GM12878 (cell line): ENCODE measurements around the gene ZNF554. TPM values are rescaled to one million over a fixed set of nuclear protein-coding genes. Genes with fewer than 3 reads are reported as not detected.

Experiments used
- ATAC-seq: fragments of 200-7000 bp; cut with Tn5 transposase; 3 replicates; pipeline ENCODE4 v1.9.1; 2020; ENCODE audit warnings: mild to moderate bottlenecking, moderate library complexity
- BruUV-seq: library from RNA; stranded (reverse); fragments of 400-500 nt; replicated peaks from 2 replicates; lab custom pipeline; 2021; lab: Mats Ljungman, UMichigan
- CTCF ChIA-PET: fragments of 300-600 bp; sonication (Branson Sonifier 250); formaldehyde crosslinking; extraction: SDS; loops from one replicate; lab custom pipeline; 2021; ENCODE audit warnings: inconsistent platforms; lab: Yijun Ruan, JAX
- POLR2A ChIA-PET: fragments of 350-600 bp; formaldehyde crosslinking; extraction: SDS; loops from one replicate; lab custom pipeline; 2021; ENCODE audit warnings: inconsistent platforms; lab: Charles Lee
- RAD21 ChIA-PET: fragments of 300-600 bp; sonication (Branson Sonifier 250); formaldehyde crosslinking; loops from one replicate; lab custom pipeline; 2023; ENCODE audit warnings: antibody characterized with exemption; ENCODE audit not compliant: unreplicated experiment; lab: Charles Lee
- SMC1A ChIA-PET: fragments of 300-600 bp; sonication (Branson Sonifier 250); formaldehyde crosslinking; loops from one replicate; lab custom pipeline; 2023; ENCODE audit not compliant: unreplicated experiment, uncharacterized antibody; lab: Charles Lee
- DNase-seq: peaks from one replicate; pipeline ENCODE4 v3.0.0-alpha.2; 2011; ENCODE audit warnings: low read depth, low spot score
- FAIRE-seq: peaks from 3 replicates; lab custom pipeline; 2011; peaks lifted over from hg19 to GRCh38; lab: Jason Lieb, UNC
- H2AFZ ChIP-seq: 2 replicates; pipeline ENCODE4 v1.6.0; 2011; ENCODE audit warnings: low read depth, low read length, control low read depth; ENCODE audit not compliant: control insufficient read depth
- H3K27ac ChIP-seq: 2 replicates; pipeline ENCODE4 v1.5.1; 2011; ENCODE audit warnings: control low read depth; ENCODE audit not compliant: control insufficient read depth, insufficient read depth
- H3K27me3 ChIP-seq, 2 experiments: replicated peaks in 1 of 2; 2 replicates each; pipeline versions ENCODE4 v1.6.0 to v1.6.1; 2011; ENCODE audit warnings: low read length in 1 of 2; ENCODE audit not compliant: control insufficient read depth in 2 of 2, insufficient read depth in 2 of 2
- H3K36me3 ChIP-seq, 2 experiments: 2 replicates each; pipeline ENCODE4 v1.5.1; 2011; ENCODE audit warnings: low read length in 1 of 2; ENCODE audit not compliant: control insufficient read depth in 2 of 2, insufficient read depth in 2 of 2
- H3K4me1 ChIP-seq: 2 replicates; pipeline ENCODE4 v1.6.1; 2011; ENCODE audit warnings: mild to moderate bottlenecking, low read length, moderate library complexity, mixed read lengths; ENCODE audit not compliant: control insufficient read depth, insufficient read depth
- H3K4me2 ChIP-seq: 2 replicates; pipeline ENCODE4 v1.6.0; 2011; ENCODE audit warnings: control low read depth; ENCODE audit not compliant: control insufficient read depth, insufficient read depth
- H3K4me3 ChIP-seq: fragments of 200-600 bp; sonication (generic); 2 replicates; pipeline ENCODE4 v1.5.1; 2016
- H3K79me2 ChIP-seq: 2 replicates; pipeline ENCODE4 v1.6.0; 2011; ENCODE audit warnings: low read length; ENCODE audit not compliant: control insufficient read depth, insufficient read depth
- H3K9ac ChIP-seq: 2 replicates; pipeline ENCODE4 v1.8.0; 2011; ENCODE audit warnings: low read length, control low read depth, mixed read lengths; ENCODE audit not compliant: control insufficient read depth, insufficient read depth
- H3K9me3 ChIP-seq: replicated peaks from 3 replicates; pipeline ENCODE4 v1.5.1; 2011; ENCODE audit warnings: mild to moderate bottlenecking, low read length; ENCODE audit not compliant: control insufficient read depth, insufficient read depth
- H4K20me1 ChIP-seq: 2 replicates; pipeline ENCODE4 v1.6.0; 2011; ENCODE audit not compliant: control insufficient read depth, insufficient read depth
- CREM ChIP-seq: IDR thresholded peaks from 2 replicates; pipeline ENCODE4 v1.6.1; 2014; ENCODE audit warnings: antibody characterized with exemption, low read depth
- DPF2 ChIP-seq: fragments of 450-650 bp; IDR thresholded peaks from 2 replicates; pipeline ENCODE4 v1.6.1; 2017; ENCODE audit warnings: mild to moderate bottlenecking
- ESRRA ChIP-seq: IDR thresholded peaks from 2 replicates; pipeline ENCODE4 v1.6.1; 2012; ENCODE audit warnings: mild to moderate bottlenecking, low read length, improper control_type of control experiment
- MYC ChIP-seq: IDR thresholded peaks from 2 replicates; pipeline ENCODE4 v1.6.1; 2011; ENCODE audit warnings: mild to moderate bottlenecking, low read length, moderate library complexity, inconsistent platforms; ENCODE audit not compliant: insufficient read depth, insufficient replicate concordance, insufficient read length, severe bottlenecking
- NBN ChIP-seq: fragments of 450-650 bp; IDR thresholded peaks from 2 replicates; pipeline ENCODE4 v1.6.1; 2016
- PBX3 ChIP-seq: IDR thresholded peaks from 2 replicates; pipeline ENCODE4 v1.6.1; 2011; ENCODE audit warnings: mild to moderate bottlenecking, low read depth, low read length, moderate library complexity; ENCODE audit not compliant: insufficient replicate concordance
- RBBP5 ChIP-seq: fragments of 200-600 bp; sonication (generic); conservative IDR thresholded peaks from 2 replicates; pipeline ENCODE4 v1.6.1; 2016
- ZBED1 ChIP-seq: IDR thresholded peaks from 2 replicates; pipeline ENCODE4 v1.6.1; 2016; ENCODE audit warnings: borderline replicate concordance
- ZBTB33 ChIP-seq: fragments of 450-650 bp; IDR thresholded peaks from 2 replicates; pipeline ENCODE4 v1.6.1; 2017; ENCODE audit warnings: mild to moderate bottlenecking
- ZBTB4 ChIP-seq: fragments of 450-650 bp; formaldehyde crosslinking; IDR thresholded peaks from 2 replicates; pipeline ENCODE4 v1.4.0; 2022; ENCODE audit warnings: mild to moderate bottlenecking, moderate library complexity
- ZNF622 ChIP-seq: fragments of 450-650 bp; IDR thresholded peaks from 2 replicates; pipeline ENCODE4 v1.6.1; 2017; ENCODE audit warnings: mild to moderate bottlenecking, inconsistent platforms
- WGBS: methylation state at CpG from one replicate; pipeline ENCODE4 v1.1.6; 2016; ENCODE audit warnings: low lambda C conversion rate; ENCODE audit not compliant: insufficient replicate concordance, insufficient coverage; ENCODE audit errors: missing lambda C conversion rate; 5-methylcytosine and 5-hydroxymethylcytosine counted together
- in situ Hi-C: fragments of 300-500 bp; cut with MboI; formaldehyde crosslinking; loops from 9 replicates; pipeline ENCODE4 v1.14.3; 2018; ENCODE audit warnings: mixed read lengths
- intact Hi-C: fragments of 100-400 bp; cut with micrococcal nuclease; formaldehyde crosslinking; loops from one replicate; pipeline ENCODE4 v1.14.2; 2022; ENCODE audit not compliant: unreplicated experiment
- polyA plus RNA-seq, 11 experiments: library from polyadenylated mRNA; depleted of rRNA in 4 of 11; unstranded in 6 of 11; stranded (reverse) in 5 of 11; fragments of >200 nt; fragmentation: Nextera tagmentation in 4 of 11; fragmentation: Illumina TruSeq in 1 of 11; extraction: Ambion mirVana in 4 of 11; extraction: Trizol in 1 of 11; gene quantifications; 1 replicate in 1 of 11; 2 replicates in 10 of 11; pipeline versions ENCODE4 v1.2.1 to v1.2.3, GENCODE V29; 2011 to 2016; ENCODE audit warnings: inconsistent platforms in 2 of 11, missing spikeins in 2 of 11, low read depth in 1 of 11
- total RNA-seq, 4 experiments: library from RNA; depleted of rRNA in 3 of 4; stranded (reverse); fragments of >200 nt in 3 of 4; fragmentation: Illumina TruSeq in 1 of 4; extraction: Trizol in 1 of 4; gene quantifications; 2 replicates each; pipeline versions ENCODE4 v1.2.1 to v1.2.3, GENCODE V29; 2013 to 2021
- TF ChIP-seq, protein P1 (sequence below): fragments of 450-650 bp; IDR thresholded peaks from 2 replicates; pipeline ENCODE4 v1.6.1; 2017; ENCODE audit warnings: mild to moderate bottlenecking, moderate library complexity

The ZNF554 gene
- total and polyA plus RNA-seq, 10 of the 15 experiments (the other 5 are each of a cell fraction or from before 2014, with no cell fraction given): 0.19 to 2.1 (median 1.4) TPM

GRCh38 chr19:2804156-2805004 is 15.3 kb upstream of the ZNF554 start:
- DNase-seq (no peak), FAIRE-seq (no peak), ATAC-seq (no peak)
- Histone ChIP-seq H3K36me3 (peaks cover 27 to 60% of the 10 kb centered on the region in 2 experiments), H4K20me1 (no peaks in the 10 kb centered on the region), H3K4me3 (no peak overlapping the region), H3K27me3 (no peaks in the 10 kb centered on the region), H3K79me2 (no peaks in the 10 kb centered on the region), H3K9ac (no peak overlapping the region), H3K27ac (no peak overlapping the region; the same call in 1 of the 2 replicates), H3K4me1 (no peaks in the 10 kb centered on the region), H3K4me2 (no peak overlapping the region), H2AFZ (no peak overlapping the region), H3K9me3 (no peaks in the 10 kb centered on the region; the same call in 2 of the 3 replicates)
- ChIA-PET RAD21 (no interaction called here), CTCF (interaction anchor here (0.9 kb wide), 1 partner anchor 15 kb away, joined by 3 read pairs; the partner anchor contains the start of gene ZNF554), SMC1A (interaction anchor here (0.6 to 1.9 kb wide), 3 partner anchors 10 to 156 kb away, joined by 3 to 5 read pairs (median 4); partner anchors contain the start of gene ZNF554), POLR2A (interaction anchor here (0.6 to 0.9 kb wide), 3 partner anchors 21 to 1090 kb away, joined by 3 to 7 read pairs (median 5); partner anchors contain the start of gene SGTA)
- no TSS peak for BruUV-seq
- intact Hi-C loops: no loop called here
- WGBS: 85% methylated on average over 27 of the region's 27 CpGs
- in situ Hi-C loops: no loop called here
- TF ChIP-seq ESRRA: no peak
- no peak for TF ChIP-seq RBBP5
- TF ChIP-seq, protein P1, sequence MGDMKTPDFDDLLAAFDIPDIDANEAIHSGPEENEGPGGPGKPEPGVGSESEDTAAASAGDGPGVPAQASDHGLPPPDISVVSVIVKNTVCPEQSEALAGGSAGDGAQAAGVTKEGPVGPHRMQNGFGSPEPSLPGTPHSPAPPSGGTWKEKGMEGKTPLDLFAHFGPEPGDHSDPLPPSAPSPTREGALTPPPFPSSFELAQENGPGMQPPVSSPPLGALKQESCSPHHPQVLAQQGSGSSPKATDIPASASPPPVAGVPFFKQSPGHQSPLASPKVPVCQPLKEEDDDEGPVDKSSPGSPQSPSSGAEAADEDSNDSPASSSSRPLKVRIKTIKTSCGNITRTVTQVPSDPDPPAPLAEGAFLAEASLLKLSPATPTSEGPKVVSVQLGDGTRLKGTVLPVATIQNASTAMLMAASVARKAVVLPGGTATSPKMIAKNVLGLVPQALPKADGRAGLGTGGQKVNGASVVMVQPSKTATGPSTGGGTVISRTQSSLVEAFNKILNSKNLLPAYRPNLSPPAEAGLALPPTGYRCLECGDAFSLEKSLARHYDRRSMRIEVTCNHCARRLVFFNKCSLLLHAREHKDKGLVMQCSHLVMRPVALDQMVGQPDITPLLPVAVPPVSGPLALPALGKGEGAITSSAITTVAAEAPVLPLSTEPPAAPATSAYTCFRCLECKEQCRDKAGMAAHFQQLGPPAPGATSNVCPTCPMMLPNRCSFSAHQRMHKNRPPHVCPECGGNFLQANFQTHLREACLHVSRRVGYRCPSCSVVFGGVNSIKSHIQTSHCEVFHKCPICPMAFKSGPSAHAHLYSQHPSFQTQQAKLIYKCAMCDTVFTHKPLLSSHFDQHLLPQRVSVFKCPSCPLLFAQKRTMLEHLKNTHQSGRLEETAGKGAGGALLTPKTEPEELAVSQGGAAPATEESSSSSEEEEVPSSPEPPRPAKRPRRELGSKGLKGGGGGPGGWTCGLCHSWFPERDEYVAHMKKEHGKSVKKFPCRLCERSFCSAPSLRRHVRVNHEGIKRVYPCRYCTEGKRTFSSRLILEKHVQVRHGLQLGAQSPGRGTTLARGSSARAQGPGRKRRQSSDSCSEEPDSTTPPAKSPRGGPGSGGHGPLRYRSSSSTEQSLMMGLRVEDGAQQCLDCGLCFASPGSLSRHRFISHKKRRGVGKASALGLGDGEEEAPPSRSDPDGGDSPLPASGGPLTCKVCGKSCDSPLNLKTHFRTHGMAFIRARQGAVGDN: peak; percentile 26; the same call in 1 of the 2 replicates
- TF ChIP-seq NBN: no peak
- TF ChIP-seq ZBTB33: peak; percentile 91
- no peak for TF ChIP-seq ZBTB4
- TF ChIP-seq MYC: no peak
- no peak for TF ChIP-seq PBX3
- TF ChIP-seq ZBED1: no peak
- no peak for TF ChIP-seq ZNF622
- TF ChIP-seq DPF2: no peak
- TF ChIP-seq CREM: no peak
